Measurements from ENCODE around the gene TMEM176A. TPM values are rescaled to one million over a fixed set of nuclear protein-coding genes. Genes with fewer than 3 reads are reported as not detected.

Gene TMEM176A
- not detected in 5 replicates for total RNA-seq (2022; extraction: Qiagen RNA extraction)

DNA sequence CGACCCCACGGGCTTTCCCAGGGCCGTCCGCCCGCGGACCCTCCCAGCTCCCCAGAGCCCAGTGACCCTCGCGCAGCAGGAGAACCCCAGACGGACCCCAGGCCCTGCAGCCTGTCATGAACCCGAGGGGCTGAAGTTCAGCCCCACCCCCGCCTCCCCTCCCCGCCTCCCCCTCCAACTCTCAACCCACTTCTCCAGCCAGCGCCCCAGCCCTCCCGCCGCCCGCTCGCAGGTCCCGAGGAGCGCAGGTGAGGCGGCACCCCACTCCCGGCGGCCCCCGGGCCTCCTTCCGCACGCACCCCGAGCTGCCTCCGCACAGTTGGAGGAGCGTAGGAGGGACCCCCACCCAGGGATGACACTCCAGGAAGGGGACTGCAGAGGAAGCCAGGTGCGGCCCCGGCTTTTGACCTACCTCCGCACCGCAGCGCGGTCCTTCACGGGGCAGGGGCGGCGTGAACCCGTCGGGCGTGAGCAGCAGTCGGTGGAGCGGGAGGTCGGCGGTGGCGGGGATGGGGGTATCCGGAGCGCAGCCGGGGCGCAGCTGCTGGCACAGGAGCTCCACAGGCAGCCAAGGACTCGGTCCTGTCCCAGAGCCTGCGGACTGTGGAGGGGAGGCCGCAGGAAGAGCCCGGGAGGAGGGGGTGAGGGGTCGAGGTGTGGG is at the start of gene TMEM176A:
Gene TMEM176A, plus strand, starts transcription at position 189 of the 661 bp plus-strand sequence. CDS start 782 bp downstream, outside the sequence.

GRCh38 chr7:150799741-150800580 is 608 bp upstream of the TMEM176A start, which contains the start of gene TMEM176B:
Gene TMEM176B (minus strand): TSS chr7:150800364. CDS start chr7:150796569, 3,795 bp downstream.

DNA sequence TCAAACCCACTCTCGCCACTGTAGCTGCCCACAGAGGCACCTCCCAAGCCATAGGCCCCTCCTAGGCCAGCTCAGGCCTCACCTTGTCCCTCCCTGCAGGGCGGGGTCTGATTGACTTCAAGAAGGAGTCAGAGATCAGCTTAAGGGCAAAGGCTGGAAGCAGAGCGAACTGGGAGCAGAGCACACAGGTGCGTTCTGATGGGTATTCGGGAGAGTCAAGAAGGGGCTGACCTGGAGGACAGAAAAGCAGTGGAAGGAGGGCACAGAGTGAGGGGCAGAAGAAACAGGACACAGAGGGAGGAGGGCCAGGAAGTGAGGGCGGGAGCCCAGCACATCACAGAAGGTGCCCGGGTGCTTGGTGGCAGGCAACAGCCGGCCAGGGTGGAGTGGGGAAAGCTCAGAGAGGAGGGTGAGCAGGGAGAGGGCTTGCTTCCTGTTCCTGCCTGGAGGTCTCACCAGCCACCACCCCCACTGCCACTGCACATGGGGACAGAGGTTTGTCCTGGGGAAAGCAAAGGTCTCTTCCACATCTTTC is 51.9 kb downstream of the TMEM176A start, which contains the start of gene AOC1:
Gene AOC1, plus strand, starts transcription at position 147 of the 535 bp plus-strand sequence. CDS start 3,954 bp downstream, outside the sequence.

Other genes starting within 250 kb of the TMEM176A start
- gene GIMAP4, start 233.4 kb upstream of the TMEM176A start, total RNA-seq (2022; extraction: Qiagen RNA extraction) = not detected in 5 replicates
- not detected in 5 replicates for gene GIMAP6, start 168.4 kb upstream of the TMEM176A start, total RNA-seq (2022; extraction: Qiagen RNA extraction)
- 0.09 TPM in 1 of 5 replicates, not detected in the others for gene GIMAP2, start 115.1 kb upstream of the TMEM176A start, total RNA-seq (2022; extraction: Qiagen RNA extraction)
- gene GIMAP1, start 84.2 kb upstream of the TMEM176A start, total RNA-seq (2022; extraction: Qiagen RNA extraction) = not detected in 5 replicates
- 0.14 TPM in 1 of 5 replicates, not detected in the others for gene GIMAP5, start 63.4 kb upstream of the TMEM176A start, total RNA-seq (2022; extraction: Qiagen RNA extraction)
- gene TMEM176B, start 405 bp upstream of the TMEM176A start, total RNA-seq (2022; extraction: Qiagen RNA extraction) = 0.12 to 0.13 TPM in 2 of 5 replicates, not detected in the others
- not detected in 5 replicates for gene AOC1, start 51.7 kb downstream of the TMEM176A start, total RNA-seq (2022; extraction: Qiagen RNA extraction)
- 0.38 to 0.64 TPM (median 0.42 TPM) in 5 replicates for gene KCNH2, start 177.6 kb downstream of the TMEM176A start, total RNA-seq (2022; extraction: Qiagen RNA extraction)
- 0.22 to 0.65 TPM (median 0.42 TPM) in 5 replicates for gene NOS3, start 190.2 kb downstream of the TMEM176A start, total RNA-seq (2022; extraction: Qiagen RNA extraction)
- 0.16 to 0.73 TPM (median 0.55 TPM) in 5 replicates for gene ATG9B, start 223.7 kb downstream of the TMEM176A start, total RNA-seq (2022; extraction: Qiagen RNA extraction)
- 33.1 to 55.2 TPM (median 52.6 TPM) in 5 replicates for gene ABCB8, start 227.7 kb downstream of the TMEM176A start, total RNA-seq (2022; extraction: Qiagen RNA extraction)
- gene ASIC3, start 247.8 kb downstream of the TMEM176A start, total RNA-seq (2022; extraction: Qiagen RNA extraction) = 4.3 to 12.9 TPM (median 10.4 TPM) in 5 replicates